HepG2 (cell line): ENCODE measurements around the gene PIGO. TPM values are rescaled to one million over a fixed set of nuclear protein-coding genes. Genes with fewer than 3 reads are reported as not detected.

ENCODE experiments used
- ATAC-seq: fragments of 200-7000 bp; cut with Tn5 transposase; 3 replicates; pipeline ENCODE4 v1.9.1; 2020; ENCODE audit warnings: mild to moderate bottlenecking, moderate library complexity
- BruUV-seq: library from RNA; stranded (reverse); fragments of 400-500 nt; replicated peaks from 2 replicates; lab custom pipeline; 2021; lab: Mats Ljungman, UMichigan
- CTCF ChIA-PET: fragments of 300-600 bp; formaldehyde crosslinking; extraction: SDS; loops from one replicate; lab custom pipeline; 2021; ENCODE audit warnings: low total read pairs, inconsistent platforms, low intra/inter-chr PET ratio; lab: Yijun Ruan, JAX
- POLR2A ChIA-PET: fragments of 350-600 bp; sonication (Branson Sonifier 250); formaldehyde crosslinking; loops from one replicate; lab custom pipeline; 2020; ENCODE audit warnings: antibody characterized with exemption, inconsistent platforms; lab: Yijun Ruan, JAX
- DNase-seq: peaks from one replicate; pipeline ENCODE4 v3.0.0-alpha.2; 2015; ENCODE audit warnings: low spot score
- FAIRE-seq: peaks from 3 replicates; lab custom pipeline; 2011; peaks lifted over from hg19 to GRCh38; lab: Jason Lieb, UNC
- H2AFZ ChIP-seq: one replicate; pipeline ENCODE4 v1.6.1; 2011; ENCODE audit warnings: low read length, inconsistent platforms
- H3K27ac ChIP-seq: fragments of 300-600 bp; 3 replicates; pipeline ENCODE4 v1.8.0; 2011; ENCODE audit warnings: mixed run types, mild to moderate bottlenecking, mixed read lengths, low read length, inconsistent platforms; ENCODE audit not compliant: insufficient read depth; ENCODE audit errors: extremely low read length
- H3K27me3 ChIP-seq, 2 experiments: fragments of 200-600 bp in 1 of 2; 2 replicates in 1 of 2; 3 replicates in 1 of 2; pipeline versions ENCODE4 v1.6.0 to v1.8.0; 2011; ENCODE audit warnings: low read length in 2 of 2, mild to moderate bottlenecking in 2 of 2, moderate library complexity in 2 of 2, inconsistent platforms in 1 of 2; ENCODE audit not compliant: insufficient read depth in 2 of 2, control insufficient read depth in 1 of 2
- H3K36me3 ChIP-seq, 2 experiments: fragments of 200-600 bp in 1 of 2; replicated peaks in 1 of 2; 2 replicates in 1 of 2; 3 replicates in 1 of 2; pipeline versions ENCODE4 v1.5.1 to v1.8.0; 2011; ENCODE audit warnings: low read length in 2 of 2, inconsistent platforms in 1 of 2; ENCODE audit not compliant: insufficient read depth in 2 of 2, control insufficient read depth in 1 of 2
- H3K4me1 ChIP-seq: 2 replicates; pipeline ENCODE4 v1.5.1; 2012; ENCODE audit warnings: low read length, inconsistent platforms; ENCODE audit not compliant: insufficient read depth
- H3K4me2 ChIP-seq: 2 replicates; pipeline ENCODE4 v1.6.0; 2011; ENCODE audit warnings: low read depth, low read length, inconsistent platforms
- H3K4me3 ChIP-seq, 3 experiments: fragments of 200-600 bp in 1 of 3; sonication (generic), shearing (Covaris generic) in 1 of 3; replicated peaks in 1 of 3; 2 replicates each; pipeline ENCODE4 v1.5.1; 2011 to 2016; ENCODE audit warnings: low read length in 3 of 3, inconsistent platforms in 2 of 3, low read depth in 2 of 3, mild to moderate bottlenecking in 2 of 3, control low read depth in 1 of 3, mixed read lengths in 1 of 3; ENCODE audit not compliant: insufficient read depth in 1 of 3
- H3K79me2 ChIP-seq: one replicate; pipeline ENCODE4 v1.6.1; 2011; ENCODE audit warnings: low read length, inconsistent platforms; ENCODE audit not compliant: insufficient read depth
- H3K9ac ChIP-seq: 2 replicates; pipeline ENCODE4 v1.6.0; 2011; ENCODE audit warnings: mild to moderate bottlenecking, low read depth, low read length, inconsistent platforms; ENCODE audit not compliant: insufficient read depth
- H3K9me3 ChIP-seq: 2 replicates; pipeline ENCODE4 v1.5.1; 2012; ENCODE audit warnings: mild to moderate bottlenecking, low read length
- H4K20me1 ChIP-seq: 2 replicates; pipeline ENCODE4 v1.6.0; 2011; ENCODE audit warnings: inconsistent platforms, mild to moderate bottlenecking, low read length, moderate library complexity; ENCODE audit not compliant: insufficient read depth
- AGO1 ChIP-seq: fragments of 200-400 bp; formaldehyde crosslinking; IDR thresholded peaks from 2 replicates; pipeline ENCODE4 v1.6.1; 2017; ENCODE audit warnings: mild to moderate bottlenecking, low read depth, low read length, moderate library complexity; ENCODE audit not compliant: poor library complexity, severe bottlenecking
- ARID5B ChIP-seq: IDR thresholded peaks from 2 replicates; pipeline ENCODE4 v1.4.0; 2020; ENCODE audit warnings: mild to moderate bottlenecking, missing genetic modification reagents
- CEBPB ChIP-seq: IDR thresholded peaks from 2 replicates; pipeline ENCODE4 v1.6.1; 2011; ENCODE audit warnings: low read depth, low read length, improper control_type of control experiment, borderline replicate concordance
- CREBL2 ChIP-seq: sonication (generic); formaldehyde crosslinking; IDR thresholded peaks from 2 replicates; pipeline ENCODE4 v1.8.1; 2023; ENCODE audit warnings: missing genetic modification reagents, mild to moderate bottlenecking, borderline replicate concordance
- IRF1 ChIP-seq: sonication (generic); formaldehyde crosslinking; IDR thresholded peaks from 2 replicates; pipeline ENCODE4 v1.4.0; 2020; ENCODE audit warnings: low read depth, mild to moderate bottlenecking, missing genetic modification reagents
- MAZ ChIP-seq, 2 experiments: sonication (generic) in 1 of 2; formaldehyde crosslinking in 1 of 2; IDR thresholded peaks; 2 replicates each; pipeline versions ENCODE4 v1.5.0 to v1.6.1; 2012 to 2020; ENCODE audit warnings: low read depth in 2 of 2, mild to moderate bottlenecking in 2 of 2, borderline replicate concordance in 1 of 2, improper control_type of control experiment in 1 of 2, low read length in 1 of 2, missing genetic modification reagents in 1 of 2, moderate library complexity in 1 of 2
- PRPF4 ChIP-seq: fragments of 200-400 bp; formaldehyde crosslinking; IDR thresholded peaks from 2 replicates; pipeline ENCODE4 v1.6.1; 2016; ENCODE audit warnings: low read length, low read depth; ENCODE audit not compliant: poor library complexity, severe bottlenecking
- SKI ChIP-seq: fragments of 450-650 bp; IDR thresholded peaks from one replicate; pipeline ENCODE4 v1.6.1; 2018; ENCODE audit warnings: mild to moderate bottlenecking; ENCODE audit not compliant: partially characterized antibody
- SP4 ChIP-seq: sonication (generic); formaldehyde crosslinking; IDR thresholded peaks from 2 replicates; pipeline ENCODE4 v1.8.1; 2023; ENCODE audit warnings: mild to moderate bottlenecking, missing genetic modification reagents
- TBX2 ChIP-seq: sonication (generic); formaldehyde crosslinking; IDR thresholded peaks from 2 replicates; pipeline ENCODE4 v1.5.0; 2020; ENCODE audit warnings: missing genetic modification reagents, mild to moderate bottlenecking, borderline replicate concordance
- ZEB1 ChIP-seq: IDR thresholded peaks from 2 replicates; pipeline ENCODE4 v1.6.1; 2012; ENCODE audit warnings: mild to moderate bottlenecking, low read depth, inconsistent platforms; ENCODE audit not compliant: insufficient replicate concordance
- WGBS: methylation state at CpG from one replicate; pipeline ENCODE4 v1.1.6; 2017; ENCODE audit warnings: low lambda C conversion rate; 5-methylcytosine and 5-hydroxymethylcytosine counted together
- in situ Hi-C: cut with HindIII; loops from 2 replicates; pipeline ENCODE4 v1.10.0; 2017; ENCODE audit warnings: low pct_unique_long_range_greater_than_20kb; ENCODE audit not compliant: extremely low pct_ligation_motif_present
- intact Hi-C: fragments of 100-400 bp; cut with micrococcal nuclease; formaldehyde crosslinking; loops from one replicate; pipeline ENCODE4 v1.10.0; 2022; ENCODE audit not compliant: unreplicated experiment
- polyA plus RNA-seq, 8 experiments: library from polyadenylated mRNA; depleted of rRNA in 3 of 8; stranded (reverse) in 7 of 8; unstranded in 1 of 8; fragments of >200 nt; fragmentation: Illumina TruSeq in 4 of 8; extraction: Trizol in 4 of 8; gene quantifications; 2 replicates each; pipeline versions ENCODE4 v1.2.1 to v1.2.3, GENCODE V29; 2011 to 2016; ENCODE audit warnings: low read depth in 4 of 8, missing spikeins in 1 of 8, mixed read lengths in 1 of 8; ENCODE audit not compliant: insufficient read depth in 1 of 8
- total RNA-seq, 5 experiments: library from RNA; depleted of rRNA; stranded (reverse); fragments of >200 nt; fragmentation: Illumina TruSeq; extraction: Trizol; gene quantifications; 2 replicates each; pipeline ENCODE4 v1.2.3, GENCODE V29; 2016; ENCODE audit warnings: low read depth in 1 of 5

PIGO gene
- total and polyA plus RNA-seq, 2 of the 13 experiments (the other 11 are each of a cell fraction or from before 2014, with no cell fraction given): 20.5 to 26.2 TPM

DNA sequence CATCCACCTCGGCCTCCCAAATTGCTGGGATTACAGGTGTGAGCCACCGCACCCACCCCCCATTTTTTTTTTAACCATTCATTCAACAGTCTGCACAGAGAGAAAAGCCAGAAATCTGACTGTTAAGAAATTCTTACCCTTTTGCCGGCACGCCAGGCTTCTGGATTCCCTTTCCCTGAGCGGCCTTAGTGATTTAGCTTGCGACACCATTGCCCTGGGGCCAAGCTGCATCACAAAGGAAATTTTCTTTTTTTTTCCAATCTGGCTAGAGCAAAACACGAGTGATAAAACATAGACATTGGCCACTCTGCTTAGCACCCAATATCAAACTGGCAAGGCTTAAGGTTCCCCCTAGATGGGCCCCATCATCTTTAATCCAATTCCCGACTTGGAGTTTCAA is 40.5 kb upstream of the PIGO start:
- Histone ChIP-seq H3K27me3 (peaks cover 0 to 5% of the 10 kb centered on the region in 2 experiments; a peak in 1 of 5 replicates), H3K27ac (no peak overlapping the region), H2AFZ (peak overlapping the region; percentile 33), H3K4me3 (no peak overlapping the region), H4K20me1 (no peaks in the 10 kb centered on the region), H3K9me3 (peaks cover 13% of the 10 kb centered on the region), H3K9ac (no peak overlapping the region), H3K79me2 (no peaks in the 10 kb centered on the region), H3K4me2 (peak overlapping the region; percentile 44), H3K36me3 (no peaks in the 10 kb centered on the region), H3K4me1 (peaks cover 24% of the 10 kb centered on the region)
- WGBS: 31% methylated on average over 8 of the region's 8 CpGs
- peak; percentile 29; the same call in 1 of the 2 replicates for TF ChIP-seq CEBPB
- no peak for TF ChIP-seq CREBL2 (CRISPR knock-in tag)
- in situ Hi-C loops (no loop called here), intact Hi-C loops (no loop called here)
- ATAC-seq (no peak), FAIRE-seq (no peak), DNase-seq (no peak)
- POLR2A ChIA-PET: interaction anchor here (1.5 kb wide), 1 partner anchor 21 kb away, joined by 3 read pairs; the partner anchor contains the start of gene ATOSB
- BruUV-seq: no TSS peak
- CTCF ChIA-PET: no interaction called here

DNA sequence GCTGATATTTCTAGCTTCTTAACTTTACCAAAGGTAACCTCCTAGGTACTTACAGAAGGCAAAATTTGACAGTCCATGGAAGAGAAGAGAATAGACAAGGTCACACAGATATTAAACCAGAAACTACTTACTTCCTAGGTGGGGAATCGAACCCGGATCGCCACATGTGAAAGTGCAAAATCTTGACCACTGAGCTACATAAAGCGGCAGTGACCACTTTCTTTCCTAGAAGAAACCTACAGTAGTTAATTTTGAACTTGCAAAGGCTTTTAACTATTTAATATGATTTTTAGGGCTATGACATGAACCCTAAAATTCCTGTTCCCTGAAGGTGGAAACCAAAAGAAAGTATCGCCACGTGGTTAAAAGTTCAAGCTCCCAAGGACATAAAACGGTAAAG is 39.6 kb upstream of the PIGO start:
- ChIA-PET CTCF (no interaction called here), POLR2A (interaction anchor here (1.5 kb wide), 1 partner anchor 20 kb away, joined by 3 read pairs; the partner anchor contains the start of gene ATOSB)
- intact Hi-C loops: no loop called here
- TF ChIP-seq PRPF4: no peak
- TF ChIP-seq AGO1: no peak
- TF ChIP-seq SKI: no peak
- no peak for TF ChIP-seq MAZ (IDR thresholded peaks at IDR 0.05; ENCODE audit: borderline replicate concordance, low read depth, low read length)
- TF ChIP-seq MAZ (CRISPR knock-in tag; IDR thresholded peaks at IDR 0.05; ENCODE audit: low read depth): no peak
- TF ChIP-seq TBX2 (CRISPR knock-in tag): no peak
- no peak for TF ChIP-seq ARID5B (CRISPR knock-in tag)
- no peak for TF ChIP-seq IRF1 (CRISPR knock-in tag)
- TF ChIP-seq ZEB1: no peak
- no peak for TF ChIP-seq SP4 (CRISPR knock-in tag)

More for the DNA sequence above, 39.6 kb upstream of the PIGO start:
- H3K9ac ChIP-seq: no peak overlapping the region
- no peak overlapping the region for H3K4me2 ChIP-seq
- peaks cover 24% of the 10 kb centered on the region for H3K4me1 ChIP-seq
- DNase-seq: no peak
- no TSS peak for BruUV-seq
- H3K27ac ChIP-seq: no peak overlapping the region
- FAIRE-seq: no peak
- no peak overlapping the region for H2AFZ ChIP-seq
- H3K4me3 ChIP-seq: no peak overlapping the region
- 77% methylated on average over 7 of the region's 7 CpGs for WGBS
- no peaks in the 10 kb centered on the region for H3K79me2 ChIP-seq
- no peaks in the 10 kb centered on the region for H3K36me3 ChIP-seq
- H3K9me3 ChIP-seq: peaks cover 5% of the 10 kb centered on the region; the same call in 1 of the 2 replicates
- peaks cover 0 to 5% of the 10 kb centered on the region in 2 experiments; a peak in 1 of 5 replicates for H3K27me3 ChIP-seq
- in situ Hi-C loops: no loop called here
- no peak for ATAC-seq
- H4K20me1 ChIP-seq: no peaks in the 10 kb centered on the region
